Activated CD4-positive, alpha-beta T cell treated with anti-CD3 and anti-CD28 coated beads for 1 hour (primary cell): ENCODE results near the gene CENPVL2.
"Not testable (repeated sequence)": the region's sequence is repeated elsewhere in the genome, so short reads cannot be mapped to it uniquely, and the experiment has no call there.

Source experiments
- DNase-seq: peaks from one replicate; pipeline ENCODE4 v3.0.0-alpha.2; 2020

The CENPVL2 gene

GRCh38 chrX:51682720-51683062, at the start of gene CENPVL2:
CENPVL2 (minus strand) TSS chrX:51682831; CDS start chrX:51682831, 0 bp downstream.
- not testable (repeated sequence) for DNase-seq

- no peak for DNase-seq
Measured at GRCh38 chrX:51728202-51728601, 45.6 kb upstream of the CENPVL2 start.

- not testable (repeated sequence) for DNase-seq
Measured at GRCh38 chrX:51712943-51713647, 30.5 kb upstream of the CENPVL2 start.

- DNase-seq = not testable (repeated sequence)
Measured at GRCh38 chrX:51710277-51711164, 27.9 kb upstream of the CENPVL2 start, which contains the start of gene CENPVL1. CENPVL1 (plus strand) TSS chrX:51710512; CDS start chrX:51710512, 0 bp downstream.

DNA sequence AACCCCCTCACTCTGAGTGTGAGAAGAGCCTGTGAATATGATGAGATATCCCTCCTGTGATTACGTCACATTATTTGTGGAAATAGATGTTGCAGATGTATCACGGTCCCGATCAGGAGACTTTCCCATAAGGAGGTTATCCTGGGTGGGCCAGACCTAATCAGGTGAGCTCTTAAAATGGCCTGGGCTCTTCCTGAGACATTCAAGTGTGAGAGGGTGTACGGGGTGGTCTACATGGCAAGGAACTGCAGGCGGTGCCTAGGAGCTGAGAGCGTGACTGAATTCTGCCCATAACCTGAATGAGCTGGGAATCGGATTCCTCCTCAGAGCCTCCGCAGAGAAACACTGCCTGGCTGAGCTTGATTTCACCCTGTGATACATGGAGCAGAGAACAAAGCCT, 14.8 kb upstream of the CENPVL2 start:
- no peak for DNase-seq

- no peak for DNase-seq
Measured at GRCh38 chrX:51694254-51694653, 11.6 kb upstream of the CENPVL2 start.

- not testable (repeated sequence) for DNase-seq
Measured at GRCh38 chrX:51681808-51682719, 567 bp downstream of the CENPVL2 start.

DNA sequence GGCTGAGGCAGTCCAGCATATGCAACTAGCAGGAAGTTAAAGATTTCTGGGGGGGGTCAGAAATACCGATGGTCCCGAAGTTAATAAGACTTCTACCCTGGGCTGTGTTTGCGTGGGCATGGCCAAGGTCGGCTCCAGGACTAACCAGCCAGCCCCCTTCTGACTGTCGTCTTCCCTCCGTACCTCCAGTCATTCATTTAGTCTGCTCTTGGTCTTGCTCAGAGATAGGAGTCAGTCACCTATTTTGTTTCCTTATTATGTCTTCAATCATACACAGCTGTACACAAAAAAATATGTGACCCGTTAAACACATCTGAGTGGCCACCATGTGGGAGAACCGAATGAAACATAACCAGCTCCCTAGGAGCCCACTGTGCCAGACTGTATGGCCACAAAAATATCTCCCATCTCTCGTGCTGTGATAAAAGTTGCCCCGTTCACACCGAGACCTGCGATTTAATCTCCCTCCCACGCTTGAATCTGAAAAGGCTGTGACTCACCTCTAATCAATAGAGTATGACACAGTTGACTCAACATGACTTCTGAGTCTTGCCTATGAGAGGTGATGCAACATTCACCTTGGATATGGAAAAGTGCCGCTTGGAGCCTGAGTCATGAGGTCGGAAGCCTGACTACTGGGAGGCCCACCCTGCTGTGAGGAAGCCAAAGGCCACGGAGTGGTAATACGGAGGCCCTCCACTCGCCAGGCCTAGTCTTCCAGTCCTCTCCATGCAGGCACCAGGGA, 2.8 kb downstream of the CENPVL2 start:
- DNase-seq = not testable (repeated sequence)

DNA sequence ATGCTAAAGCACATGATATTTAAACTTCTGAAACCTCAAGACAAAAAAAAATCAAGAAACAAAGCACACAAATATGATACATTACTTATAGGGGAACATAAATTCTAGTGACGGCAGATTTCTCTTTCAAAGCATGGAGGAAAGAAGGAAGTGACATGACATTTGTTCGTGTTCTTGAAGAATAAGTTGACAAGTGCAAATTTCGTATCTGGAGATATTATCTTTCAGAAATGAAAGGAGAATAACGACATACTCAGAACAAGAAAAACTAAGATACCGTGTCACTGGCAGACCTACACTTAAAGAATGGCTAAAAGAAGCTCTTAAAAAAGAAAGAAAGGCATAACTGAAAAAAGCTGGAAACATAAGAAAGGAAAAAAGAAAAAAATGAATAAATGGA, 16.6 kb downstream of the CENPVL2 start:
- DNase-seq = no peak

DNA sequence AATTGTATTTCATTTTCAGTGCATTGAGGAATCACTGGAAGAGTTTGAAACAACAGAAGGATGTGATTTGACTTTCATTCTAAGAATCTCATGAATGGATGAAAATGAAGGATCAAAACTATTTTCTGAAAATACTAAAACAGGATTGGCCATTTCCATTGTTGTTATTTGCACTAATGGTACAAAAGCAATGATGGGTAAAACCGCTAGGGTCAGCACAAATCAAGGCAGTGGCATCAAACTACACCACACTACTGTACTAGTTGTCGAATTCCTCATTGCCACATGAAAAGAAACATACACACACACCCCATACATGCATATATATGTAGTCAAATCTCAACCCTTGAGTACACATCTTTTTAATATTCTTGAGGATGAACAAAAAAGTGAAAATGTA, 39.3 kb downstream of the CENPVL2 start:
- no peak for DNase-seq

- DNase-seq = no peak
Measured at GRCh38 chrX:51641421-51642021, 41.1 kb downstream of the CENPVL2 start.

- DNase-seq = not testable (repeated sequence)
Measured at GRCh38 chrX:51636511-51636910, 46.1 kb downstream of the CENPVL2 start.
